SJSA1 (cell line): ENCODE measurements around the gene ZMYND8. TPM values are rescaled to one million over a fixed set of nuclear protein-coding genes. Genes with fewer than 3 reads are reported as not detected.
"Not testable (repeated sequence)": the region's sequence is repeated elsewhere in the genome, so short reads cannot be mapped to it uniquely, and the experiment has no call there.

Experiments
- DNase-seq, 2 experiments: peaks; one replicate each; pipeline ENCODE4 v3.0.0-alpha.2; 2015 to 2020; ENCODE audit warnings: low spot score in 2 of 2, low read depth in 1 of 2
- H3K27ac ChIP-seq: fragments of 250-450 bp; sonication (Bioruptor Pico); 2 replicates; pipeline ENCODE4 v1.5.1; 2020; ENCODE audit warnings: mild to moderate bottlenecking, moderate library complexity
- H3K27me3 ChIP-seq: fragments of 250-450 bp; sonication (Bioruptor Pico); replicated peaks from 2 replicates; pipeline ENCODE4 v1.5.1; 2020; ENCODE audit warnings: mild to moderate bottlenecking, moderate library complexity
- H3K36me3 ChIP-seq: fragments of 250-450 bp; sonication (Bioruptor Pico); 2 replicates; pipeline ENCODE4 v1.5.1; 2020; ENCODE audit warnings: mild to moderate bottlenecking
- H3K4me1 ChIP-seq: fragments of 250-450 bp; sonication (Bioruptor Pico); replicated peaks from 2 replicates; pipeline ENCODE4 v1.6.1; 2021; ENCODE audit warnings: mild to moderate bottlenecking
- H3K4me3 ChIP-seq: fragments of 250-450 bp; sonication (Bioruptor Pico); 2 replicates; pipeline ENCODE4 v1.5.1; 2020; ENCODE audit warnings: mild to moderate bottlenecking
- H3K9me3 ChIP-seq: fragments of 250-450 bp; sonication (Bioruptor Pico); replicated peaks from 2 replicates; pipeline ENCODE4 v1.5.1; 2020; ENCODE audit warnings: mild to moderate bottlenecking
- total RNA-seq: library from RNA; depleted of rRNA; stranded (reverse); fragments of >200 nt; shearing (Covaris generic); gene quantifications from 2 replicates; pipeline ENCODE4 v1.2.3, GENCODE V29; 2014

The ZMYND8 gene
- total RNA-seq, 1 experiment from 2014 or later: 13.5 TPM

DNA sequence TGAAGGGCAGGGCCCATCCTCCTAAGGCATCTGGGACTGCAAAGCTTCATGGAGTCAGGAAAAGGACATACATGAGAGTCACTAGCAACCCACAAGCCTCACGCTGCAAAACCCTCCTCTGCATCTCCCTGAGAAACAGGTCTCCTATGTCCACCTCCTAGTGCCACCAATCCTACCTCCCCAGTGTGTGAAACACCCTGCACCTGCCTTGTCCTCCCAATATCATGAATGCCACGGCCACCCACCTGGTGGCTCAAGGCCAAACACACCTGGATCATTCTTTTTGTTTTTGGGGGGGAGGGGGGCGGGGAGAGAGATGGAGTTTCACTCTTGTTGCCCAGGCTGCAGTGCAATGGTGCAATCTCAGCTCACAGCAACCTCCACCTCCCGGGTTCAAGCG is 90.5 kb downstream of the ZMYND8 start:
- Histone ChIP-seq H3K4me1 (no peaks in the 10 kb centered on the region), H3K27me3 (no peaks in the 10 kb centered on the region), H3K9me3 (no peaks in the 10 kb centered on the region), H3K4me3 (no peak overlapping the region), H3K27ac (no peak overlapping the region), H3K36me3 (peaks cover 33% of the 10 kb centered on the region)
- no peak for DNase-seq

DNA sequence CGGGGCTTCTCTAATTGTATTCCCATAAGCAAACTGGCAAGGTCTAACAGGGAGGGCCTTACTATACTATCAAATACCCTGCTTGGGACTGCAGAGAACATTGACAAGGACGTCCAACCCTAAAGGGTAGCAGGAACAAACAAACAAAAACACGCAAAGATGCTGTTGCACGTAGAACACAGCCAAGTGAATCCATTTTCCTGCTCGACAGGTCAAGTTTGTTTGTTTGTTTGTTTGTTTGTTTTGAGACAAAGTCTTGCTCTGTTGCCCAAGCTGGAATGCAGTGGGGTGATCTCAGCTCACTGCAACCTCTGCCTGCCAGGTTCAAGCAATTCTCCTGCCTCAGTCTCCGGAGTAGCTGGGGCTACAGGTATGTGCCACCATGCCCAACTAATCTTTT is 91.3 kb downstream of the ZMYND8 start:
- peaks cover 40% of the 10 kb centered on the region for H3K36me3 ChIP-seq
- H3K9me3 ChIP-seq: no peaks in the 10 kb centered on the region
- H3K4me1 ChIP-seq: no peaks in the 10 kb centered on the region
- no peak for DNase-seq
- H3K4me3 ChIP-seq: no peak overlapping the region
- no peaks in the 10 kb centered on the region for H3K27me3 ChIP-seq
- H3K27ac ChIP-seq: no peak overlapping the region

DNA sequence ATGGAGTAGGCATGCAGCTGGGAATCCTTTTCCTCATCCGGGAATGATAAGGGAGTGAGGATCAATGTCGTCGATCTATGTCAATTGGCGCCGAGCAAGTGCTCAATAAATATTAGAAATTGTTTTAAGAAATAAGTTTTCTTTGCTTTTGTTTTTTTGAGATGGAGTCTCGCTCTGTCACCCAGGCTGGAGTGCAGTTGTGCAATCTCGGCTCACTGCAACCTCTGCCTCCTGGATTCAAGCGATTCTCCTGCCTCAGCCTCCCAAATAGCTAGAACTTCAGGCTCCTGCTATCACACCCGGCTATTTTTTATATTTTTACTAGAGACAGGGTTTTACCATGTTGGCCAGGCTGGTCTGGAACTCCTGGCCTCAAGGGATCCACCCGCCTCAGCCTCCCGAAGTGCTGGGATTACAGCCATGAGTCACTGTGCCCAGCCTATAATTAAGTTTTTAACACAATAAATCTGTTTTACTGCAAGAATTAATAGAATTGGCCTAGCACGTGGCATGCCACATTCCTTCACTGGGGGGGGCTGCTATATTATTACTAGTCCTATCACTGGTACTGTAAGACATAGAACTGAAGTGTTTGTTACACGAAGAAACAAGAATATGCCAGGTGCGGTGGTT is 92.2 kb downstream of the ZMYND8 start:
- H3K36me3 ChIP-seq: peaks cover 40% of the 10 kb centered on the region
- H3K9me3 ChIP-seq, H3K27ac ChIP-seq, H3K4me1 ChIP-seq, DNase-seq, H3K4me3 ChIP-seq, H3K27me3 ChIP-seq: not testable (repeated sequence)

DNA sequence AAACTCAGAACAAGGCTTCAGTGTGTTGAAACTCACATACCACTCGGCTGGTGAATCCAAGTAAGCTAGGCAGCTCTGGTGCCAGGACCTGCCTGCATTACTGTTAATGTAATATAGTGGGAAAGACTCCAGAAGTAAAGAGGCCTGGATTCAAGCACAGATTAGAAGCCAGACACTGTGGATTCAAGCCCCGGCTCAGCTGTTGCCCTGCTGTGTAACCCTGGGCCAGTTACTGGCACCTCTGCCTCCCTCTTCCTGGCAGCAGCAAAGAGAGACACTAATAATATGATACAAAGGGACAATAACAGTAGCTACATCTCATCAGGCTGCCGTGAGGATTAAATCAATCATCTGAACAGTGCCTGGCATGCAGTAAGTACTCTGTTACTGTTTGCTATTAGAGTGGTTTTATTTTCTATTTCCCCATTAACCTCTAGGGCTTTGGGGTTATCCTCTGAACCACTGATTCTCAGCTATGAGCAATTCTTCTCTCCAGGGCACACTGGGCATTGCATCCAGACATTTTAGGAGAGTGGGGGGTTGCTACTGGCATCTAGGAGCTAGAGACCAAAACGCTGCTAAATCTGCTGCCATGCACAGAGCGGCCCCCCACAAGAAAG is 92.9 kb downstream of the ZMYND8 start:
- Histone ChIP-seq H3K9me3 (no peaks in the 10 kb centered on the region), H3K36me3 (peaks cover 35% of the 10 kb centered on the region), H3K27me3 (no peaks in the 10 kb centered on the region), H3K27ac (no peak overlapping the region), H3K4me1 (peaks cover 14% of the 10 kb centered on the region), H3K4me3 (no peak overlapping the region)
- no peak for DNase-seq

DNA sequence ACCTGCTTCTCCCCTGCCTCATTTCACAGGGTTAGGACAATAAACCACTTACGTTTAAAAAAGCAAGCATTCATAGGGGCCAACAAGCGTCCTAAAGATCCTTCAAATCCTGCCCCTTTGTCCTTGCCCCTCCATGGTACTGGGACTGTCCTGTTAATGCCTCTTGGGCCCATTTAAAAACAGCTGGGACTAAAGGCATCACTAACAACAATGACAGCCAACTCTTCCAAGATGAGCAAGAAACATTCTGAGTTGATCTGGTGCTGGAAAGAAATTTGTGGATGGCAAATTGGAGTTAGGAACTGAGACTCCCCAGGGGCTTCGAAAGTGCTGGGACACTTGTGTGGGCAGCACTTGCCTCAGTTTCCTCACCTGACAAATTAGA is 93.4 kb downstream of the ZMYND8 start:
- no peak overlapping the region for H3K27ac ChIP-seq
- H3K36me3 ChIP-seq: peaks cover 35% of the 10 kb centered on the region
- H3K27me3 ChIP-seq: no peaks in the 10 kb centered on the region
- no peak for DNase-seq
- H3K4me3 ChIP-seq: no peak overlapping the region
- H3K9me3 ChIP-seq: no peaks in the 10 kb centered on the region
- peaks cover 19% of the 10 kb centered on the region for H3K4me1 ChIP-seq

DNA sequence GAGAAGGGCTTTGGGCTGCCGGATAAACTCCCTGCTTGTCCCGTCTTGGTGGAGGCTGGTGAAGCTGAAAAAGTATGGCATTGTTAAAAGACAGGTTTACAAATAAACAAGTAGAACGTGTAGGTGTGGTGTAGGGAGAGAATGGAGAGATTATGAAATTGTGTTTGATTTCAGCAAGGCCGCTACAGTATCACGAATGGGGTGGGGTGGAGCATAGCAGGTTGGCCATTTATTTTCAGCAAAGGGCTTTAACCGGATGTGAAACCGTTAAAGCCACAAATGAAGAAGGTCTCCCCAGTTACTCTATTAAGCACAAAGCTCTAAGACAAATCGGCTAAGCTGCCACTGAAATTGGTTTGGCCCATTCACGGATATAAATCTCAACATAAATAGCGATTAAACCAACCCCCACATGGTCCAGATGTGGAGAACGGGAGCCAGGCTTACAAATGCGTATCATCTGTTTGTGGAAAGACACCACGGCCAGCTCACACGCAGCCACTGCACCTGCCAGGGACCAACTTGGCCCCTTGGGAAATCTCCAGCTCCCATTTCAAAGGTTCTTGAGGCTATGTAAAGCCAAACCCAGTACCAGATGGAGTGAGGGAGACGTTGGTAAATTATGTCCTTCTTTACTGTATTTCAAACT is 94.0 kb downstream of the ZMYND8 start:
- H3K27ac ChIP-seq: no peak overlapping the region
- peaks cover 30% of the 10 kb centered on the region for H3K36me3 ChIP-seq
- DNase-seq: no peak
- no peak overlapping the region for H3K4me3 ChIP-seq
- no peaks in the 10 kb centered on the region for H3K9me3 ChIP-seq
- H3K27me3 ChIP-seq: no peaks in the 10 kb centered on the region
- peaks cover 25% of the 10 kb centered on the region for H3K4me1 ChIP-seq

DNA sequence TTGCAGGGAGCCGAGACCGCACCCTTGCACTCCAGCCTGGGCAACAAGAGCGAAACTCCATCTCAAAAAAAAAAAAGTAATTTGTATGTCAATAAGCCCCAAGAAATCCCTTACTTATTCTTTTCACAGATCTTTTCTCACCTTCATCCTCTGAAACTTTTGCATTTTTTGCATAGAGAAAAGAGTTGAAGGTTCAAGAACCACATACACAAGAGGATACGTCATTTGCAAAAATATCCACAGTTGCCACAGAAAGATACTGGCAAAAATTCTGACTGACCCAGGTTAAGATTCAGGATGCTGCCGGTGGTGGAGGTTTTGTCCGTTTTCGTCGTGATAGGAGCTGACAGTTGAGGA is 94.5 kb downstream of the ZMYND8 start:
- Histone ChIP-seq H3K4me1 (peaks cover 30% of the 10 kb centered on the region), H3K4me3 (no peak overlapping the region), H3K27ac (no peak overlapping the region), H3K9me3 (no peaks in the 10 kb centered on the region), H3K36me3 (peaks cover 29% of the 10 kb centered on the region), H3K27me3 (no peaks in the 10 kb centered on the region)
- no peak for DNase-seq

DNA sequence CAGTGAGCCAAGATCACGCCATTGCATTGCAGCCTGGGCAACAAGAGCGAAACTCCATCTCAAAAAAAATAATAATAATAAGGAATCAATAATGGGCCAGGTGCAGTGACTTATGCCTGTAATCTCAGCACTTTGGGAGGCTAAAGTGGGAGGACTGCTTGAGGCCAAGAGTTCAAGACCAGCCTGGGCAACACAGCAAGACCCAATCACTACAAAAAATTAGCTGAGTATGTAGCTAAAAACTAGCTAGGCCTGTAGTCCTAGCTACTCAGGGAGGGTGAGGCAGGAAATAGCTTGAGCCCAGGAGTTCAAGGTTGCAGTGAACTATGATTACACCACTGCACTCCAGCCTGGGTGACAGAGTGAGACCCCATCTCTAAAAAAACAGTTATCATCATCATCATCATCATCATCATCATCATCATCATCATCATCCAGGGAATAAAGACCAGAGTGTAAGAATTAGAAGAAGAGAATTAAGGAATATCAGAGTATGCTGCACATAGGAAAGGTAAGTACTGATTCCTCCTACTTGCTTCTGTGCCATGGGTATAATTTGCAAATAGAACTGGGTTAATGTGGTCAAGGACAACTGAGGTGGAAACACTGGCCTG is 95.2 kb downstream of the ZMYND8 start:
- peaks cover 29% of the 10 kb centered on the region for H3K36me3 ChIP-seq
- H3K4me1 ChIP-seq: peaks cover 37% of the 10 kb centered on the region
- H3K27me3 ChIP-seq, H3K4me3 ChIP-seq, H3K27ac ChIP-seq, DNase-seq, H3K9me3 ChIP-seq: not testable (repeated sequence)

DNA sequence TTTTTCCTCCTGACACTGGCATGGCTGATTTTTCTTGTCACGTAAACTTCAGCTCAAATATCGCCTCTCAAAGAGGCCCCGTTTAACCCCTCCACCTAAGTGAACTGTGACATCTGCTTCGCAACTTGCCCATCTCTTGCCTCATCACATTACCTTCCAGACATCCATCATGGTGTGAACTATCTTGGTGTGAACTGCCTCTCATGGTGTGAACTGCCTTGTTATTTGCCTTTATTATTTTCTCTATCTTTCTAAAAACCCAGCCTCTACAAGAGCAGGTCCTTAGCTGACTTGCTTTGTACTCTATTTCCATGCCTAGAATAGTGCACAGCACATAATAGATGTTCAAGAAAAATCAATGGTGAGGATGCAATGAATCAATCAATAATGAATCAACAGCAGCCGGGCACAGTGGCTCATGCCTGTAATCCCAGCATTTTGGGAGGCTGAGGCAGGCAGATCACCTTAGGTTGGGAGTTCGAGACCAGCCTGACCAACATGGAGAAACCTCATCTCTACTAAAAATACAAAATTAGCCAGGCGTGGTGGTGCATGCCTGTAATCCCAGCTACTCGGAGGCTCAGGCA is 95.9 kb downstream of the ZMYND8 start:
- peaks cover 29% of the 10 kb centered on the region for H3K36me3 ChIP-seq
- not testable (repeated sequence) for H3K27me3 ChIP-seq, H3K4me3 ChIP-seq, H3K9me3 ChIP-seq, DNase-seq, H3K27ac ChIP-seq
- H3K4me1 ChIP-seq: peaks cover 42% of the 10 kb centered on the region

DNA sequence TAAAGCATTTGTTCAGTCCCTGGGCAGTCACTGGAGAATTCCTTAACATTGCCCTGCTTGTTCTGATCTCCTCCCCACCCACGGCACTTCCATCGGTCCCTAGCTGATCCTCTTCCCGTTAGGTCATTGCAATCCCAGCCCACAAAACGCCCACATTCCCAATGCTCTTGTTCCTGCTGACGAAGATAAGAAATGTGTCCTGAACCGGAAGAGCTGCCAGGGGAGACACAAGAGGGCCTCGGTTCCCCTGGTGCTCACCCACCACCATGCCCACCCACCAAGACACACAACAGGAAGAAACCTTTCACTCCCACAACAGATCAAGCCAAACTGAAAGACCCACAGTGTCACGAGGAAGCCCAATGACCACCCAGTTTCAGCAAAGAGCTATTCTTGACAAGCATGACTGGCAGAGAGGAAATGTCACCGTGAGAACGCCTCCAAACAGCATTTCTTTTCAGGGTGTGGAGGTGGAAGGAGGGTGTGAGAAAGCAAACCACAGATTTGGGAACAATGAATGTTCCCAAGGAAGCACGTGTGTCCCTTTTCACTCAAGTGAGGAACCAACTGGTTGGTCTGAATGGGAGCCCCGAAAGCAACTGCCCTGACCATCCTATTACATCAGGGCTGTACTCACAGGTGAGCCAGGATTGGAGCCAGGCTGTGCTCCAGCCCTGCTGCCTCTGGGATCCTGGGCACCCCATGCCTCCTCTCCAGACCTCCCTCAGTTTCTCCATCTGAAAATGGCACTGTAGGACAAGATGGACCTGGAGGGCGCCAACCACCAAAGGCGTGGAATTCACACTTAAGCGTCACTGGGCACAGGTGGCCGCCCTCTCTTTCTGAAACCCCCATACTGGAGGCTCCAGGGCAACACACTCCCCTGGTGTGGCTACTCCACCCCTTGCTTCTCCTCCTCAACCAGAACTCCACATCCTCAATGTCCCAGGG is 97.5 kb downstream of the ZMYND8 start:
- DNase-seq: peak; percentile 92 to 97

DNA sequence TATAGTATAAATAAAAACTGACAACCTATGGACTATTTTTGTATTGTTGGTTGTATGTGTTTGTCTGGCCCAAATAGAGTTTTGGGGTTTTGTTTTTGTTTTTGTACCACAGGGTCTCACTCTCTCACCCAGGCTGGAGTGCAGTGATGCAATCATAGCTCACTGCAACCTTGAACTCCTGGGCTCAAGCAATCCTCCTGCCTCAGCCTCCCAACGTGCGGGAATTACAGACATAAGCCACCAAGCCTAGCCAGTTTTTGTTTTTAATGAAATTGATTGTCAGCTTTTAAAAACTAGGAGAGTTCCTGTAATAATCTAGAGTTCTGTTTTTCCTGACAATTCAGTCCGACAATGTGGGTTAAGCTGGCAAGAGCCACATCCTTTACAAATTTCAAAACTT is 98.7 kb downstream of the ZMYND8 start:
- H3K4me3 ChIP-seq: no peak overlapping the region
- H3K27me3 ChIP-seq: no peaks in the 10 kb centered on the region
- H3K27ac ChIP-seq: peak overlapping the region; percentile 96
- peaks cover 42% of the 10 kb centered on the region for H3K4me1 ChIP-seq
- no peaks in the 10 kb centered on the region for H3K9me3 ChIP-seq
- no peak for DNase-seq
- H3K36me3 ChIP-seq: peaks cover 34% of the 10 kb centered on the region

More for the DNA sequence above, 97.5 kb downstream of the ZMYND8 start:
- peaks cover 29% of the 10 kb centered on the region for H3K36me3 ChIP-seq
- H3K9me3 ChIP-seq: no peaks in the 10 kb centered on the region
- H3K27me3 ChIP-seq: no peaks in the 10 kb centered on the region
- no peak overlapping the region for H3K4me3 ChIP-seq
- H3K4me1 ChIP-seq: peaks cover 42% of the 10 kb centered on the region
- peak overlapping the region; percentile 96 for H3K27ac ChIP-seq

DNA sequence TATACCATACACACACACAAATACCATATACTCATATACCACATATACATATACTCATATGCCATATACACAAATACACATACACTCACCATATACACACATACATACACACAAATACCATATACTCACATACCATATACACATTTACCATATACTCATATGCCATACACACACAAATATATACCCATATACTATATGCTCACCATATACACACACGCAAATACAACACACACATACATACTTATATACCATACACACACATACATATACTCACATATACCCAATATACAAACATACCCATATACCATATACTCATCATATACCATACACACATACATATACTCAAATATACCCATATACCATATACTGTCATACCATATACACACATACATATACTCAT is 99.2 kb downstream of the ZMYND8 start:
- no peak for DNase-seq
- Histone ChIP-seq H3K36me3 (peaks cover 34% of the 10 kb centered on the region), H3K4me1 (peaks cover 42% of the 10 kb centered on the region), H3K27ac (peak overlapping the region; percentile 53), H3K27me3 (no peaks in the 10 kb centered on the region), H3K4me3 (no peak overlapping the region), H3K9me3 (no peaks in the 10 kb centered on the region)

DNA sequence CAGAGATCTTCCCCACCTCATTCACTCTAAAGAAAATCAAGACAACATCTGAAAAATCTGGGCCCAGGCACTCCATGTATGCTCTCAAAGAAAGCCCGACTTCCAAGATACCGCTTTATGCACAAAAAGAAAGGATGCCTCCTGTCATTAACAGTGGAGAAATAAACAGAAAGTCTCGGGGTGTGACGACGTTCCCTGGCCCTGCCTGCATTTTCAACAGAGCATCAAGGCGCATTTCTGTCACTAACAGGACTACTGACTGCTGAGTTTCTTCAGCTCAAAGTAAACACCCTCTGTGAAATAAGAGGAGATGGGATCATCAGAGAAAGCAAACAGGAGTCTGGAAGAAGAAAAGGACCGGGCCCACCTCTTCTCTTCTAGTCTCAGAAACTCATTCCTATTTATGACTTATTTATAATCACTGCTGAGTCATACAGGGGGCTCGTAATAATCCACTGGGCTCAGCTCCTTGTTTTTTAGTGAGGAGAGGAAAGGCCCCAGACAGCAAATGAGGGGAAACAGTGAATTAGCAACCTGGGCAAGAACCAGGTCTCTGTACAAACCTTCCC is 99.7 kb downstream of the ZMYND8 start:
- Histone ChIP-seq H3K4me3 (no peak overlapping the region), H3K27ac (peak overlapping the region; percentile 53), H3K27me3 (no peaks in the 10 kb centered on the region), H3K9me3 (no peaks in the 10 kb centered on the region), H3K4me1 (peaks cover 42% of the 10 kb centered on the region), H3K36me3 (peaks cover 34% of the 10 kb centered on the region)
- DNase-seq: peak; percentile 54 to 75
